Astrocyte of the spinal cord (primary cell): ENCODE measurements around the gene ATG4D.

Source experiments
- DNase-seq: peaks from one replicate; pipeline ENCODE4 v3.0.0; 2011; ENCODE audit warnings: low read depth, low spot score
- H3K4me3 ChIP-seq: 2 replicates; pipeline ENCODE4 v1.5.1; 2011; ENCODE audit warnings: low read depth, mild to moderate bottlenecking, low read length, moderate library complexity
- in situ Hi-C: cut with HindIII; loops from 2 replicates; pipeline ENCODE4 v1.10.0; 2017; ENCODE audit warnings: low sequenced_read_pairs
- TF ChIP-seq, protein P1 (sequence below): IDR thresholded peaks from 2 replicates; pipeline ENCODE4 v1.5.1; 2012; ENCODE audit warnings: low read depth, mild to moderate bottlenecking, low read length, inconsistent platforms

The ATG4D gene

DNA sequence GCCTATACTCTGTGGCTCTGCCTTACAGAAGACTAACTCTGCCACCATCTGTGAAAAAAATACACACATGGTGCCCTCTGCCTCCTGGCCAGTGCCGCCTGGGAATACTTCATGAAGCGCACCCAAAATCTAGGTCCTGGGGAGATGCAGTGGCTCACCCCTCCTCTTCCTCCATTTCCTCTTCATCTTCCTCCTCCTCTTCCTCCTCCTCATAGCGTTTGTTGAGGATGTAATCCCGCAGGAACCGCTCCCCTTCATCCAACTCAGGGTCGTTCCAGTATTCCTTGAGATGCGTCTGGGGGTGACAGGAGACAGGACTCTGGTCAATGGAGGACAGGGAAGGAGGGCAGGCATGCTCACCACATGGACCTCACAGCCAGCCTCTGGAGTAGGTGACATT, 16.4 kb downstream of the ATG4D start:
- in situ Hi-C loops: no loop called here
- TF ChIP-seq, protein P1, sequence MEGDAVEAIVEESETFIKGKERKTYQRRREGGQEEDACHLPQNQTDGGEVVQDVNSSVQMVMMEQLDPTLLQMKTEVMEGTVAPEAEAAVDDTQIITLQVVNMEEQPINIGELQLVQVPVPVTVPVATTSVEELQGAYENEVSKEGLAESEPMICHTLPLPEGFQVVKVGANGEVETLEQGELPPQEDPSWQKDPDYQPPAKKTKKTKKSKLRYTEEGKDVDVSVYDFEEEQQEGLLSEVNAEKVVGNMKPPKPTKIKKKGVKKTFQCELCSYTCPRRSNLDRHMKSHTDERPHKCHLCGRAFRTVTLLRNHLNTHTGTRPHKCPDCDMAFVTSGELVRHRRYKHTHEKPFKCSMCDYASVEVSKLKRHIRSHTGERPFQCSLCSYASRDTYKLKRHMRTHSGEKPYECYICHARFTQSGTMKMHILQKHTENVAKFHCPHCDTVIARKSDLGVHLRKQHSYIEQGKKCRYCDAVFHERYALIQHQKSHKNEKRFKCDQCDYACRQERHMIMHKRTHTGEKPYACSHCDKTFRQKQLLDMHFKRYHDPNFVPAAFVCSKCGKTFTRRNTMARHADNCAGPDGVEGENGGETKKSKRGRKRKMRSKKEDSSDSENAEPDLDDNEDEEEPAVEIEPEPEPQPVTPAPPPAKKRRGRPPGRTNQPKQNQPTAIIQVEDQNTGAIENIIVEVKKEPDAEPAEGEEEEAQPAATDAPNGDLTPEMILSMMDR: no peak
- DNase-seq: no peak
- no peak overlapping the region for H3K4me3 ChIP-seq

DNA sequence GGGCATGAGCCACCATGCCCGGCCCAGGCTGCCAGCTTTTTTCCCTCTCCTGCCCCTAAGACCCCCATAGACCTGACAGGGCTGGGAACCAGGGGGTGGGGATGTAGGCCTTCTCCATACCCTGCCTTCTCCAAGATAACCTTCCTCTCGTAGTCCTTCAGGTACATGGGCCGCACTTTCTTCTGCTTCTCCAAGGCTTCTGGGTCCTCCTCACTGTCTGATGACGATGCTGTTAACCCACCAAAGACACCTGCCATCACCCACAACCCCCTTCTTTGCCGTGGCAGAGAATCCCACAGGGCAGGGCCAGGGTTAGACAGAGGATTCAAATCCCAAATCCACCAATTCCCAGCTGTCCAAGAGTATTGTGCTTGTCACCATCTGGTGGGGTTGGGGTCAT, 18.9 kb downstream of the ATG4D start:
- no peak for DNase-seq
- TF ChIP-seq, protein P1: no peak
- no peak overlapping the region for H3K4me3 ChIP-seq
- in situ Hi-C loops: no loop called here

DNA sequence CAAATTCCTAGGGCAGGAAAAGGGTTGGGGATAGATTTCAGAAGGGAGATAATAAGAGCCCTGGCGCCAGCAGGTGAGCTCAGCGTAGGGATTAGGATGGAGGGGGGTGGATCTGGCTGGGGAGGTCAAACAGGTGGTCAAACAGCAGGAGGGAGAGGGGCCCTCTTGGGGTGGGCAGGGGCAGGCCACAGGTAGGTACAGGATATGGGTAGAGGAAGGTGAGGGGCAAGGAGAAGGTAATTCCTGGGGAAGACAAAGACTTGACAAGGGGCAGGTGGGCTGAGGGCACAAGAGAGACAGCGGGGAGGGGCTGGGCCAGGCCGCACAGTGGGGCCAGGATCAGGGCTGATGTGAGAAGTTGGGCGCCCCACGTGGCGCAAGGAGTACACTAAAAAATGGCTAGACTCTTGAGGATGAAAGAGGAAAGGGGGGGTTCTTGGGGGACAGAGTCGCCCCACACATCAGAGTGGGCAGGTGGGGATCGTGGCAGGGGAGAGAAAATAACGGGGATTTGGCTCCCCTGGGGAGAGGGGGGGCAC, 21.4 kb downstream of the ATG4D start:
- in situ Hi-C loops: no loop called here
- peak overlapping the region; percentile 94 for H3K4me3 ChIP-seq
- DNase-seq: peak; percentile 32
- TF ChIP-seq, protein P1: peak; percentile 39

DNA sequence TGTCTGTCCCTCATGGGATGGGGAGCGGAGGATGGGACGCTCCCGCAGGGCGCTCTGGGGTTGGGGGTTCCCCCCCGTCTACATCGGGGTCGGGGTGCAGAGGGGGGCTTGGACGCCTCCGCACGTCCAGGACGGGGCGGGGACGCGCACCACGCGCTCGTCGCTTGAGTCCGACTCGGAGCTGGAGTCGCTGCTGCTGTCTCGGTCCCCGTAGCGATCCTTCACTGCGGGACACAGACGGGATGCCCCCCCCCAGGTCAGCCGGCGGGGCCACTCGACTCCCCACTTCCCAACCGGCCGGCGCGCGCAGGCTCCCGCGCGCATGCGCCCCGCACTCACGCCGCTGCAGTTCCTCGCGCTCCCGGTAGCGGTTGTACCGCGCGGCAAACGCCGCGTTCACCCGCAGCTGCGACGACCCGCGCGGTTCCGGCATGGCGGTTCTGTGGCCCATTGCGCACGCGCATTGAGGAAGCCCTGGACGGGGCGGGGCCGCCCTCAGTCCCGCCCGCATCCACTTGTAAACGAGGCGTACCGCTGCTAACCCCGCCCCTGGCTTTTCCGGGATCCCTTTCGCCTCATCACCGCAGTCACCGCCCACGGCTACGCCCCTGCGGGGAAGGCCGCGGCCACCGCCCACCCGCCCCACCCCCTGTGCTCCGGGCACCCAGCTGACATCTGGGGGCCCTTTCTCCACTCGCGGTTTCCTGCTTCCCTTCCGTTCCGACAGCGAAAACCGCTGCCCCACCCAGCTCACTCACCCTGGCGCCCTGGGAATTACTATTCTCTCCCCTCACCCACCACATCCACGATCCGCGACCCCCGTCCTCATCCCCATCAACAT, 22.1 kb downstream of the ATG4D start, which contains the start of gene KRI1:
Gene KRI1 (minus strand): TSS at position 444 of the 841 bp plus-strand sequence. CDS start 11 bp downstream, at position 433.
- H3K4me3 ChIP-seq: peak within 1 kb of the TSS; percentile 94
- TF ChIP-seq, protein P1: peak; percentile 22
- peak; percentile 97 for DNase-seq
- in situ Hi-C loops: no loop called here

DNA sequence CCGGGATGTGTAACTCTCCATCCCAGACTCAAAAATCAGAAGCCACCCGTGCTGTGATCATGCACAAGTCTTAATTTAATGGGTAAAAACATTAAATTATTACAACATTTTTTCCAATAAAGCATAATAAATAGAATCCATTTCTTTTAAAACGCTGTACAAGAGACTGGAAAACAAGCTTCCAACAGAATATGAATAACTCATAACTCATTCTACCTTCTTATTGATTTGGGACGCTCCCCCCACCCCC, 22.6 kb downstream of the ATG4D start:
- no peak for DNase-seq
- TF ChIP-seq, protein P1: no peak
- in situ Hi-C loops: no loop called here
- H3K4me3 ChIP-seq: peak overlapping the region; percentile 94

DNA sequence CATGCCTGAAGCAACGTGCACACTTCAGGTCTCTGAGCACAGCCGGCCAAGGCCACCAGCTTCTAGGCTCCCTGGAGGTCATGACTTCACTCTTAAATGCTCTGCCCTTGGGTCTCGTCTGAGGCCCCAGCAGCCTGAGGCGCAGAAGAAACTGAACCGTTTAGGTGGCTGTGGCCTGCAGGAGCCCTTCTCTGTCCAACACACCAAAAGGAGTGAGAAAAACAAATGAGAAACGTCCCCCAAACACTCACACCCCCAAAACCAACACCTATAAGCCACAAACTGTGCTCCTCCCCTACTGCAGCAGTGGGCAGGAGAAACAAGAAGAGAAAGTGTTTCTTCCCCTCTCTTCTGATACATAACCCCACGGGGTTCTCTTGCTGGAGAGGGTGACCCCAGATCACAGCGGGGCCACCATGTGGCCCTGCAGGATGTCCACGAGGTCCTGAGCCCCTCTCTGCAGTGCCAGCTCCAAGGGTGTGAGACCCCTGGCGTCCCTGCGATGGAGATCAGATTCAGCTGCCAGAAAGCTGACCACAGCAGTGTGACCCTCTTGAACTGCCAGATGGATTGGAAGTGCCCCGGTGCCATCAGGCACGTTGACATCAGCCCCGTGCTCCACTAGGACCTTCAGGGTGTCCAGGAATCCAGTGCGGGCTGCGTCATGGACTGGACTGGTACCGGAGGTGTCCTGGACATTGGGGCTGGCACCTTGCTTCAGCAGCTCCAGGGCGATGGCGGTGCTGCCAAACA, 23.1 kb downstream of the ATG4D start:
- in situ Hi-C loops: no loop called here
- no peak for DNase-seq
- peak overlapping the region; percentile 94 for H3K4me3 ChIP-seq
- TF ChIP-seq, protein P1: no peak
